Loucy (cell line): ENCODE results near the gene KCNMA1.

Source experiments
- H2AFZ ChIP-seq: fragments of 200-600 bp; sonication (generic); 2 replicates; pipeline ENCODE4 v1.6.0; 2016; ENCODE audit warnings: antibody characterized with exemption, mild to moderate bottlenecking, low read length, moderate library complexity
- H3F3A ChIP-seq: fragments of 200-600 bp; 2 replicates; pipeline ENCODE4 v1.6.0; 2016; ENCODE audit warnings: antibody characterized with exemption, low read depth, mild to moderate bottlenecking
- H3K27me3 ChIP-seq: fragments of 200-600 bp; sonication (generic); 2 replicates; pipeline ENCODE4 v1.6.1; 2014; ENCODE audit warnings: low read length, mild to moderate bottlenecking; ENCODE audit not compliant: insufficient read depth, poor library complexity, severe bottlenecking
- H3K36me3 ChIP-seq: fragments of 200-600 bp; sonication (generic); 2 replicates; pipeline ENCODE4 v1.6.1; 2016; ENCODE audit warnings: low read length; ENCODE audit not compliant: insufficient read depth
- H3K4me1 ChIP-seq: fragments of 200-600 bp; sonication (generic); 2 replicates; pipeline ENCODE4 v1.5.1; 2014; ENCODE audit warnings: low read length, mild to moderate bottlenecking; ENCODE audit not compliant: insufficient read depth, poor library complexity, severe bottlenecking
- H3K4me2 ChIP-seq: fragments of 200-600 bp; sonication (generic); 2 replicates; pipeline ENCODE4 v1.6.0; 2014; ENCODE audit warnings: antibody characterized with exemption, low read length, low read depth, mild to moderate bottlenecking; ENCODE audit not compliant: poor library complexity, severe bottlenecking
- H3K4me3 ChIP-seq: fragments of 200-600 bp; sonication (generic); 2 replicates; pipeline ENCODE4 v1.5.1; 2014; ENCODE audit warnings: low read length, mild to moderate bottlenecking, mixed read lengths; ENCODE audit not compliant: poor library complexity, severe bottlenecking
- H3K79me2 ChIP-seq: fragments of 200-600 bp; sonication (generic); 2 replicates; pipeline ENCODE4 v1.6.1; 2014; ENCODE audit warnings: low read length; ENCODE audit not compliant: insufficient read depth
- H3K9ac ChIP-seq: fragments of 200-600 bp; sonication (generic); 2 replicates; pipeline ENCODE4 v1.6.0; 2014; ENCODE audit warnings: mild to moderate bottlenecking, low read depth, low read length, moderate library complexity; ENCODE audit not compliant: poor library complexity, severe bottlenecking
- H3K9me2 ChIP-seq: fragments of 200-600 bp; sonication (generic); replicated peaks from 2 replicates; pipeline ENCODE4 v1.6.1; 2016; ENCODE audit warnings: low read depth, low read length, mixed read lengths
- H3K9me3 ChIP-seq: fragments of 200-600 bp; sonication (generic); 2 replicates; pipeline ENCODE4 v1.6.1; 2014; ENCODE audit warnings: mild to moderate bottlenecking, antibody characterized with exemption, low read length, low read depth; ENCODE audit not compliant: insufficient read depth
- H4K20me1 ChIP-seq: fragments of 200-600 bp; sonication (generic); 2 replicates; pipeline ENCODE4 v1.6.0; 2014; ENCODE audit warnings: antibody characterized with exemption, low read length, mild to moderate bottlenecking; ENCODE audit not compliant: insufficient read depth, poor library complexity, severe bottlenecking
- EZH2phosphoT487 ChIP-seq: fragments of 200-600 bp; IDR thresholded peaks from 2 replicates; pipeline ENCODE4 v1.6.1; 2018; ENCODE audit warnings: antibody characterized with exemption, mild to moderate bottlenecking, moderate library complexity, borderline replicate concordance
- TF ChIP-seq, protein P1 (sequence below): fragments of 200-600 bp; sonication (generic); conservative IDR thresholded peaks from 2 replicates; pipeline ENCODE4 v1.5.1; 2014; ENCODE audit warnings: mild to moderate bottlenecking, antibody characterized with exemption, low read length

Gene KCNMA1

DNA sequence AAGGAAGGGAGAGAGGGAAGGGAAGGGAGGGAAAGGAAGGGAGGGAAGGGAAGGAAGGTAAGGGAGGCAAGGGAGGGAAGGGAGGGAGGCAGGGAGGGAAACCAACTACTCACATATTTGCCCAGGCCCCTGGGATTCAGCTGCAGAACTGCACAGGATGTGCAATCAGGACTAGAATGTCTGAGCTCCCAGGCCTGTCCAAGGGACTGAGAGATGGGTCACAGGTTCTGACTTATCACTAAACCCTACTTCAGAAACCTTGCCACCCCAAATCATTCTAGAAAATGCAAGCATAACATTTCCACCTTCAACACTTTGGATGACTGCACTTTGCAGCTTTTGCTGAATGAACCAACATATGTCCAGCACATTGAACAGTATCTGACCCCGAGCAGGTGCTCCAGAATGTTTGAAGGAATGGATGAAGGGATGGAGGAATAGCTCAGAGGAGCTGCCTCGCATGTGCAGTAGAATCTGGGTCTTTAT, 245.3 kb downstream of the KCNMA1 start:
- no peaks in the 10 kb centered on the region for H4K20me1 ChIP-seq
- H3K4me1 ChIP-seq, result peaks cover under 1% of the 10 kb centered on the region
- H3K36me3 ChIP-seq, result no peaks in the 10 kb centered on the region
- TF ChIP-seq, protein P1, sequence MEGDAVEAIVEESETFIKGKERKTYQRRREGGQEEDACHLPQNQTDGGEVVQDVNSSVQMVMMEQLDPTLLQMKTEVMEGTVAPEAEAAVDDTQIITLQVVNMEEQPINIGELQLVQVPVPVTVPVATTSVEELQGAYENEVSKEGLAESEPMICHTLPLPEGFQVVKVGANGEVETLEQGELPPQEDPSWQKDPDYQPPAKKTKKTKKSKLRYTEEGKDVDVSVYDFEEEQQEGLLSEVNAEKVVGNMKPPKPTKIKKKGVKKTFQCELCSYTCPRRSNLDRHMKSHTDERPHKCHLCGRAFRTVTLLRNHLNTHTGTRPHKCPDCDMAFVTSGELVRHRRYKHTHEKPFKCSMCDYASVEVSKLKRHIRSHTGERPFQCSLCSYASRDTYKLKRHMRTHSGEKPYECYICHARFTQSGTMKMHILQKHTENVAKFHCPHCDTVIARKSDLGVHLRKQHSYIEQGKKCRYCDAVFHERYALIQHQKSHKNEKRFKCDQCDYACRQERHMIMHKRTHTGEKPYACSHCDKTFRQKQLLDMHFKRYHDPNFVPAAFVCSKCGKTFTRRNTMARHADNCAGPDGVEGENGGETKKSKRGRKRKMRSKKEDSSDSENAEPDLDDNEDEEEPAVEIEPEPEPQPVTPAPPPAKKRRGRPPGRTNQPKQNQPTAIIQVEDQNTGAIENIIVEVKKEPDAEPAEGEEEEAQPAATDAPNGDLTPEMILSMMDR, result no peak
- TF ChIP-seq EZH2phosphoT487, result no peak
- H3K9ac ChIP-seq, result no peak overlapping the region
- no peaks in the 10 kb centered on the region for H3K9me2 ChIP-seq
- no peaks in the 10 kb centered on the region for H3F3A ChIP-seq
- H3K4me3 ChIP-seq, result no peak overlapping the region
- H2AFZ ChIP-seq, result no peak overlapping the region
- no peaks in the 10 kb centered on the region for H3K9me3 ChIP-seq
- H3K79me2 ChIP-seq, result no peaks in the 10 kb centered on the region
- no peak overlapping the region for H3K4me2 ChIP-seq
- H3K27me3 ChIP-seq, result no peaks in the 10 kb centered on the region

DNA sequence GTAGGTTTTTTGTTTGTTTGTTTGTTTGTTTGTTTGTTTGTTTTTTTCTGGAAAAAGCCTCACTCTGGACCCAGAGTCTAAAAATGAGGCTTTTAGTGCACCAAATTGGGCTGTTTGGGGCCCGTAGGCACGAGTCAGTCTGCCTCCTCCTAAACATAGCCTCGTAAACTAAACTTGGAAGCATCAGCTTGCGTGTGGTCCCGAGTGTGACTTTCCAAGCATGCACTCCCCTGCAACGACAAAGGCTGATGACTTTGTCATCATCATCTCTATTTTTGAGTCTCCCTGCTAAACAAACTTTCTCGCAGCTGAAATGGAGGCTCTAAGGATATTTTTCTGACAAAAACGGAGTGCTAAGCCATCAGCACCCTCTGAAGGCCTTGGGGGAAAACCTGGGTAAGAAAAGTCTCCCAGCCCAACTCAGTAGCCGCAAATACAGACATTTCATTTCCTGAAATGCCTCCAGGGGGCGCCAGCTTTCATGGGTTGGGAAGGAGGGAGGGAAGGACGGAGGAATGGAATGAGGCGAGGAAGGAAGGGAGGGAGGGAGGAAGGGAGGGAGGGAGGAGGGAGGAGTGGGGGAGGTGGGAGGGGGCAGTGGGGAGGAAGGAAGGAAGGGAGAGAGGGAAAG, 245.9 kb downstream of the KCNMA1 start:
- H3K4me3 ChIP-seq, result no peak overlapping the region
- no peaks in the 10 kb centered on the region for H3K79me2 ChIP-seq
- H3K27me3 ChIP-seq, result no peaks in the 10 kb centered on the region
- no peaks in the 10 kb centered on the region for H3K9me2 ChIP-seq
- no peak overlapping the region for H3K4me2 ChIP-seq
- H3K4me1 ChIP-seq, result peaks cover 6% of the 10 kb centered on the region
- H4K20me1 ChIP-seq, result no peaks in the 10 kb centered on the region
- no peak overlapping the region for H2AFZ ChIP-seq
- no peaks in the 10 kb centered on the region for H3K9me3 ChIP-seq
- no peak overlapping the region for H3K9ac ChIP-seq
- H3F3A ChIP-seq, result no peaks in the 10 kb centered on the region
- TF ChIP-seq, protein P1, result peak; percentile 66
- TF ChIP-seq EZH2phosphoT487, result no peak
- H3K36me3 ChIP-seq, result no peaks in the 10 kb centered on the region

DNA sequence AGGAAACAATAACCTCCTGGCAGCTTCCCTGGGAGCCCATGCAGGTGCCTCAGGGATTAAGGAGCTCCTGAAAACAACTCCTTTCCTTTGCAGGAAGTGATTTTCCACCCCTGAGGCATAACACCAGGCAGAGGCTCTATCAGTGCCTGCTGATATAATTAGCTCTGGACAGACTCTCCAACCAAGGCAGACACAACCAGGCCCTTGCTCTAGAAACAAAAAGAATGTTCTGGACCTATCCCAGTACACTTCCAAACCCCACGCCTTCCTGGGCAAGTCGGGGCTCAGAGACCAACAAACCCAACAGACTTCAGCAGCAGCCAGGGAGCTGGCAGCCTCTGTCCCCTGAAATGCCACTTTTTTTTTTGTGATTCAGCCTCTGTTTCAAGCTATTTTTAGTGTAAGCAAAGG, 247.1 kb downstream of the KCNMA1 start:
- TF ChIP-seq EZH2phosphoT487, result no peak
- TF ChIP-seq, protein P1, result no peak
- H4K20me1 ChIP-seq, result no peaks in the 10 kb centered on the region
- no peak overlapping the region for H3K9ac ChIP-seq
- H3K79me2 ChIP-seq, result no peaks in the 10 kb centered on the region
- no peak overlapping the region for H3K4me2 ChIP-seq
- H3F3A ChIP-seq, result no peaks in the 10 kb centered on the region
- H3K27me3 ChIP-seq, result no peaks in the 10 kb centered on the region
- 0 out of 2 replicates have a peak overlapping the region, but pooled peaks have one; percentile 28 for H2AFZ ChIP-seq
- H3K4me3 ChIP-seq, result no peak overlapping the region
- H3K36me3 ChIP-seq, result no peaks in the 10 kb centered on the region
- no peaks in the 10 kb centered on the region for H3K9me2 ChIP-seq
- peaks cover 15% of the 10 kb centered on the region for H3K4me1 ChIP-seq
- no peaks in the 10 kb centered on the region for H3K9me3 ChIP-seq
